ENCODE measurements around the gene MAP3K6.

- no peak for TF ChIP-seq CTCF (conservative IDR thresholded peaks at IDR 0.05; ENCODE audit: low read depth, low read length)
- no peak for TF ChIP-seq RAD21 (IDR thresholded peaks at IDR 0.05; ENCODE audit: low read length)
Measured at GRCh38 chr1:27336756-27337155, 30.0 kb downstream of the MAP3K6 start.
